ENCODE measurements around the gene FNDC3B. TPM values are rescaled to one million over a fixed set of nuclear protein-coding genes. Genes with fewer than 3 reads are reported as not detected.

FNDC3B gene
- total and polyA plus RNA-seq, 2 of the 8 experiments (the other 6 are each of a cell fraction or from before 2014, with no cell fraction given): 14.1 to 44.4 TPM

GRCh38 chr3:172227340-172228035 is 188.1 kb downstream of the FNDC3B start (continued):
- TF ChIP-seq CHD7 (IDR thresholded peaks at IDR 0.05; ENCODE audit: insufficient replicate concordance, low read length): no peak
- TF ChIP-seq USF2 (IDR thresholded peaks at IDR 0.05; ENCODE audit: low read length): no peak
- no peak for TF ChIP-seq EP300 (IDR thresholded peaks at IDR 0.05; ENCODE audit: borderline replicate concordance in 1 of 2, low read depth in 2 of 2, low read length in 2 of 2)
- TF ChIP-seq SIX5 (IDR thresholded peaks at IDR 0.05; ENCODE audit: low read depth, low read length): no peak
- no peak for TF ChIP-seq PHF8 (conservative IDR thresholded peaks at IDR 0.05; ENCODE audit: low read depth, low read length)
- TF ChIP-seq SIRT6 (IDR thresholded peaks at IDR 0.05; ENCODE audit: low read length): no peak
- TF ChIP-seq SUZ12 (IDR thresholded peaks at IDR 0.05; ENCODE audit: low read length): no peak
- TF ChIP-seq E2F6 (IDR thresholded peaks at IDR 0.05): no peak
